GM12874 (cell line): ENCODE results near the gene DNAJC4.

Experiments used
- CTCF ChIP-seq: IDR thresholded peaks from 2 replicates; pipeline ENCODE4 v1.5.1; 2011; ENCODE audit warnings: low read depth, mild to moderate bottlenecking, control low read depth, low read length, moderate library complexity; ENCODE audit not compliant: insufficient read depth

The DNAJC4 gene

GRCh38 chr11:64220271-64220670 is 10.1 kb upstream of the DNAJC4 start:
- no peak for TF ChIP-seq CTCF

GRCh38 chr11:64220798-64221197 is 9.6 kb upstream of the DNAJC4 start:
- TF ChIP-seq CTCF = no peak

- TF ChIP-seq CTCF = no peak
Measured at GRCh38 chr11:64222651-64223000, 7.7 kb upstream of the DNAJC4 start.

GRCh38 chr11:64223001-64223651 is 7.2 kb upstream of the DNAJC4 start:
- no peak for TF ChIP-seq CTCF

- no peak for TF ChIP-seq CTCF
Measured at GRCh38 chr11:64224151-64224890, 6.0 kb upstream of the DNAJC4 start.

GRCh38 chr11:64224891-64225607 is 5.3 kb upstream of the DNAJC4 start:
- TF ChIP-seq CTCF = no peak
